Measurements from ENCODE around the gene PGBD5. TPM values are rescaled to one million over a fixed set of nuclear protein-coding genes. Genes with fewer than 3 reads are reported as not detected.

Gene PGBD5
- polyA plus RNA-seq, 1 of the 3 experiments (the other 2 are of a cell fraction) = 0.15 TPM

- Histone ChIP-seq H3K9ac (no peak overlapping the region), H3K9me3 (no peaks in the 10 kb centered on the region), H3K27ac (ENCODE audit: low read depth in 2 of 2, low read length in 1 of 2) (no peak overlapping the region), H3K27me3 (ENCODE audit: insufficient read depth) (no peaks in the 10 kb centered on the region), H3F3A (replicated peaks; ENCODE audit: insufficient read depth) (no peaks in the 10 kb centered on the region), H3K9me2 (no peaks in the 10 kb centered on the region), H3K36me3 (replicated peaks in 1 of 2; ENCODE audit: control insufficient read depth in 1 of 2, insufficient read depth in 2 of 2, low read length in 1 of 2) (no peaks in the 10 kb centered on the region), H3K4me1 (ENCODE audit: control insufficient read depth in 1 of 2, insufficient read depth in 2 of 2, low read depth in 1 of 2, low read length in 1 of 2) (peaks cover 0 to 6% of the 10 kb centered on the region in 2 experiments; a peak in 1 of 4 replicates), H3K4me3 (ENCODE audit: low read depth in 2 of 2, low read length in 1 of 2) (no peak overlapping the region), H3K4me2 (no peak overlapping the region), H2AFZ (ENCODE audit: low read depth) (no peak overlapping the region), H4K20me1 (ENCODE audit: insufficient read depth) (no peaks in the 10 kb centered on the region), H3K79me2 (ENCODE audit: insufficient read depth) (no peaks in the 10 kb centered on the region)
- TF ChIP-seq, protein P1, sequence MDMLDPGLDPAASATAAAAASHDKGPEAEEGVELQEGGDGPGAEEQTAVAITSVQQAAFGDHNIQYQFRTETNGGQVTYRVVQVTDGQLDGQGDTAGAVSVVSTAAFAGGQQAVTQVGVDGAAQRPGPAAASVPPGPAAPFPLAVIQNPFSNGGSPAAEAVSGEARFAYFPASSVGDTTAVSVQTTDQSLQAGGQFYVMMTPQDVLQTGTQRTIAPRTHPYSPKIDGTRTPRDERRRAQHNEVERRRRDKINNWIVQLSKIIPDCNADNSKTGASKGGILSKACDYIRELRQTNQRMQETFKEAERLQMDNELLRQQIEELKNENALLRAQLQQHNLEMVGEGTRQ (IDR thresholded peaks at IDR 0.05; ENCODE audit: borderline replicate concordance, low read depth, low read length) = no peak
- TF ChIP-seq NFIC (IDR thresholded peaks at IDR 0.05; ENCODE audit: borderline replicate concordance) (no peak), EP300 (IDR thresholded peaks at IDR 0.05; ENCODE audit: borderline replicate concordance in 1 of 2, low read depth in 1 of 2, low read length in 1 of 2) (no peak), RAD21 (IDR thresholded peaks at IDR 0.05; ENCODE audit: low read length) (no peak), FOXM1 (IDR thresholded peaks at IDR 0.05; ENCODE audit: low read depth) (no peak), TAF1 (IDR thresholded peaks at IDR 0.05; ENCODE audit: borderline replicate concordance, low read depth, low read length) (no peak), SIN3A (IDR thresholded peaks at IDR 0.05; ENCODE audit: borderline replicate concordance, low read depth, low read length) (no peak), CHD2 (IDR thresholded peaks at IDR 0.05; ENCODE audit: low read length, partially characterized antibody) (no peak), GATA2 (CRISPR knock-in tag; IDR thresholded peaks at IDR 0.05) (no peak)
- TF ChIP-seq, protein P2, sequence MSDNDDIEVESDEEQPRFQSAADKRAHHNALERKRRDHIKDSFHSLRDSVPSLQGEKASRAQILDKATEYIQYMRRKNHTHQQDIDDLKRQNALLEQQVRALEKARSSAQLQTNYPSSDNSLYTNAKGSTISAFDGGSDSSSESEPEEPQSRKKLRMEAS (IDR thresholded peaks at IDR 0.05; ENCODE audit: low read depth) = no peak
- TF ChIP-seq, protein P3, sequence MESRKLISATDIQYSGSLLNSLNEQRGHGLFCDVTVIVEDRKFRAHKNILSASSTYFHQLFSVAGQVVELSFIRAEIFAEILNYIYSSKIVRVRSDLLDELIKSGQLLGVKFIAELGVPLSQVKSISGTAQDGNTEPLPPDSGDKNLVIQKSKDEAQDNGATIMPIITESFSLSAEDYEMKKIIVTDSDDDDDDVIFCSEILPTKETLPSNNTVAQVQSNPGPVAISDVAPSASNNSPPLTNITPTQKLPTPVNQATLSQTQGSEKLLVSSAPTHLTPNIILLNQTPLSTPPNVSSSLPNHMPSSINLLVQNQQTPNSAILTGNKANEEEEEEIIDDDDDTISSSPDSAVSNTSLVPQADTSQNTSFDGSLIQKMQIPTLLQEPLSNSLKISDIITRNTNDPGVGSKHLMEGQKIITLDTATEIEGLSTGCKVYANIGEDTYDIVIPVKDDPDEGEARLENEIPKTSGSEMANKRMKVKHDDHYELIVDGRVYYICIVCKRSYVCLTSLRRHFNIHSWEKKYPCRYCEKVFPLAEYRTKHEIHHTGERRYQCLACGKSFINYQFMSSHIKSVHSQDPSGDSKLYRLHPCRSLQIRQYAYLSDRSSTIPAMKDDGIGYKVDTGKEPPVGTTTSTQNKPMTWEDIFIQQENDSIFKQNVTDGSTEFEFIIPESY (IDR thresholded peaks at IDR 0.05; ENCODE audit: borderline replicate concordance, low read depth) = no peak
- 40% methylated on average over 15 of the region's 20 CpGs for WGBS (ENCODE audit: low lambda C conversion rate)
- no peak for DNase-seq
- ChIA-PET CTCF (no interaction called here), POLR2A (no interaction called here)
These were observed 34.2 kb downstream of the PGBD5 start for GRCh38 chr1:230391776-230392535.

- POLR2A ChIA-PET = no interaction called here
- H2AFZ ChIP-seq (ENCODE audit: low read depth) = no peak overlapping the region
- CTCF ChIA-PET = interaction anchor here (0.6 kb wide), 1 partner anchor 33 kb away, joined by 4 read pairs; no protein-coding TSS in a partner anchor
- TF ChIP-seq FOXJ3 (CRISPR knock-in tag; IDR thresholded peaks at IDR 0.05) (no peak), GATA2 (CRISPR knock-in tag; IDR thresholded peaks at IDR 0.05) (no peak), NFIC (IDR thresholded peaks at IDR 0.05; ENCODE audit: borderline replicate concordance) (no peak), YY1 (IDR thresholded peaks at IDR 0.05; ENCODE audit: low read depth) (no peak), NRF1 (IDR thresholded peaks at IDR 0.05; ENCODE audit: low read depth, low read length) (no peak), ELF1 (IDR thresholded peaks at IDR 0.05) (no peak), MEF2A (IDR thresholded peaks at IDR 0.05; ENCODE audit: borderline replicate concordance, low read depth) (no peak), JUND (IDR thresholded peaks at IDR 0.05) (no peak)
- TF ChIP-seq, protein P4, sequence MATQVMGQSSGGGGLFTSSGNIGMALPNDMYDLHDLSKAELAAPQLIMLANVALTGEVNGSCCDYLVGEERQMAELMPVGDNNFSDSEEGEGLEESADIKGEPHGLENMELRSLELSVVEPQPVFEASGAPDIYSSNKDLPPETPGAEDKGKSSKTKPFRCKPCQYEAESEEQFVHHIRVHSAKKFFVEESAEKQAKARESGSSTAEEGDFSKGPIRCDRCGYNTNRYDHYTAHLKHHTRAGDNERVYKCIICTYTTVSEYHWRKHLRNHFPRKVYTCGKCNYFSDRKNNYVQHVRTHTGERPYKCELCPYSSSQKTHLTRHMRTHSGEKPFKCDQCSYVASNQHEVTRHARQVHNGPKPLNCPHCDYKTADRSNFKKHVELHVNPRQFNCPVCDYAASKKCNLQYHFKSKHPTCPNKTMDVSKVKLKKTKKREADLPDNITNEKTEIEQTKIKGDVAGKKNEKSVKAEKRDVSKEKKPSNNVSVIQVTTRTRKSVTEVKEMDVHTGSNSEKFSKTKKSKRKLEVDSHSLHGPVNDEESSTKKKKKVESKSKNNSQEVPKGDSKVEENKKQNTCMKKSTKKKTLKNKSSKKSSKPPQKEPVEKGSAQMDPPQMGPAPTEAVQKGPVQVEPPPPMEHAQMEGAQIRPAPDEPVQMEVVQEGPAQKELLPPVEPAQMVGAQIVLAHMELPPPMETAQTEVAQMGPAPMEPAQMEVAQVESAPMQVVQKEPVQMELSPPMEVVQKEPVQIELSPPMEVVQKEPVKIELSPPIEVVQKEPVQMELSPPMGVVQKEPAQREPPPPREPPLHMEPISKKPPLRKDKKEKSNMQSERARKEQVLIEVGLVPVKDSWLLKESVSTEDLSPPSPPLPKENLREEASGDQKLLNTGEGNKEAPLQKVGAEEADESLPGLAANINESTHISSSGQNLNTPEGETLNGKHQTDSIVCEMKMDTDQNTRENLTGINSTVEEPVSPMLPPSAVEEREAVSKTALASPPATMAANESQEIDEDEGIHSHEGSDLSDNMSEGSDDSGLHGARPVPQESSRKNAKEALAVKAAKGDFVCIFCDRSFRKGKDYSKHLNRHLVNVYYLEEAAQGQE (IDR thresholded peaks at IDR 0.05; ENCODE audit: low read depth, low read length) = no peak
- TF ChIP-seq, protein P3 (IDR thresholded peaks at IDR 0.05; ENCODE audit: borderline replicate concordance, low read depth) = no peak
These were observed 35.8 kb downstream of the PGBD5 start for GRCh38 chr1:230390371-230390770.

More at GRCh38 chr1:230390371-230390770, 35.8 kb downstream of the PGBD5 start:
- H3F3A ChIP-seq (replicated peaks; ENCODE audit: insufficient read depth) = no peaks in the 10 kb centered on the region
- no peak overlapping the region for H3K4me2 ChIP-seq
- H4K20me1 ChIP-seq (ENCODE audit: insufficient read depth) = no peaks in the 10 kb centered on the region
- H3K27me3 ChIP-seq (ENCODE audit: insufficient read depth) = no peaks in the 10 kb centered on the region
- H3K9ac ChIP-seq = no peak overlapping the region
- no peak overlapping the region for H3K4me3 ChIP-seq (ENCODE audit: low read depth in 2 of 2, low read length in 1 of 2)
- no peaks in the 10 kb centered on the region for H3K9me3 ChIP-seq
- no peaks in the 10 kb centered on the region for H3K36me3 ChIP-seq (replicated peaks in 1 of 2; ENCODE audit: control insufficient read depth in 1 of 2, insufficient read depth in 2 of 2, low read length in 1 of 2)
- DNase-seq = no peak
- H3K79me2 ChIP-seq (ENCODE audit: insufficient read depth) = no peaks in the 10 kb centered on the region
- H3K4me1 ChIP-seq (ENCODE audit: control insufficient read depth in 1 of 2, insufficient read depth in 2 of 2, low read depth in 1 of 2, low read length in 1 of 2) = peaks cover 0 to 6% of the 10 kb centered on the region in 2 experiments; a peak in 1 of 4 replicates
- no peaks in the 10 kb centered on the region for H3K9me2 ChIP-seq
- 8% methylated on average over 2 of the region's 2 CpGs for WGBS (ENCODE audit: low lambda C conversion rate)
- no peak overlapping the region for H3K27ac ChIP-seq (ENCODE audit: low read depth in 2 of 2, low read length in 1 of 2)

Data from SK-N-SH (cell line).